ENCODE results near the gene CUBN. TPM values are rescaled to one million over a fixed set of nuclear protein-coding genes. Genes with fewer than 3 reads are reported as not detected.

The CUBN gene
- polyA plus RNA-seq, 1 experiment, result 0.76 TPM

DNA sequence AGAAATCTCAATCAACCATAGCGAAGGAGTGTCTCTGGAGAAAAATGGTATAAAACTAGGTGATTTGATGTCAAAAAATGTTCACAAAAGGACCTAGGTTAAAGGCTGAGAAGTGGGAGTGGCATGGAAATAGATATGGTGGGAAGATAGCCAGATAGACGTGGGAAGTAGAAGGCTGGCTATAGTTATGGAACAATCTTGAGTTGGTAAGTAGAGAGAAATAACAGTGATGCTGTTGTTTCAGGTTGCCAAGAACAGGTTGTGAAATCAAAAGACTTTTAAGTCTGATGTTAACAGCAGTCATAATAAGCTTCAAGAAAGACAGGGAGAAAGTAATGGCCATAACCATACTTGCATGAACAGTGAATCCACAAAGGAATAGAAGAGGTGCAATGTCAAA is 206.3 kb downstream of the CUBN start:
- H3K9me3 ChIP-seq (ENCODE audit: control insufficient read depth, insufficient read depth, low read length), result no peaks in the 10 kb centered on the region
- POLR2A ChIA-PET, result no interaction called here
- no peaks in the 10 kb centered on the region for H3K27me3 ChIP-seq (ENCODE audit: control insufficient read depth, insufficient read depth, low read length)
- H3K27ac ChIP-seq (ENCODE audit: low read depth, low read length), result no peak overlapping the region
- CTCF ChIA-PET, result no interaction called here
- TF ChIP-seq, protein P1, sequence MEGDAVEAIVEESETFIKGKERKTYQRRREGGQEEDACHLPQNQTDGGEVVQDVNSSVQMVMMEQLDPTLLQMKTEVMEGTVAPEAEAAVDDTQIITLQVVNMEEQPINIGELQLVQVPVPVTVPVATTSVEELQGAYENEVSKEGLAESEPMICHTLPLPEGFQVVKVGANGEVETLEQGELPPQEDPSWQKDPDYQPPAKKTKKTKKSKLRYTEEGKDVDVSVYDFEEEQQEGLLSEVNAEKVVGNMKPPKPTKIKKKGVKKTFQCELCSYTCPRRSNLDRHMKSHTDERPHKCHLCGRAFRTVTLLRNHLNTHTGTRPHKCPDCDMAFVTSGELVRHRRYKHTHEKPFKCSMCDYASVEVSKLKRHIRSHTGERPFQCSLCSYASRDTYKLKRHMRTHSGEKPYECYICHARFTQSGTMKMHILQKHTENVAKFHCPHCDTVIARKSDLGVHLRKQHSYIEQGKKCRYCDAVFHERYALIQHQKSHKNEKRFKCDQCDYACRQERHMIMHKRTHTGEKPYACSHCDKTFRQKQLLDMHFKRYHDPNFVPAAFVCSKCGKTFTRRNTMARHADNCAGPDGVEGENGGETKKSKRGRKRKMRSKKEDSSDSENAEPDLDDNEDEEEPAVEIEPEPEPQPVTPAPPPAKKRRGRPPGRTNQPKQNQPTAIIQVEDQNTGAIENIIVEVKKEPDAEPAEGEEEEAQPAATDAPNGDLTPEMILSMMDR (IDR thresholded peaks at IDR 0.05; ENCODE audit: low read depth, low read length), result no peak
- H3K4me3 ChIP-seq (ENCODE audit: low read depth, low read length), result no peak overlapping the region
- DNase-seq (ENCODE audit: low read depth, low spot score), result no peak

DNA sequence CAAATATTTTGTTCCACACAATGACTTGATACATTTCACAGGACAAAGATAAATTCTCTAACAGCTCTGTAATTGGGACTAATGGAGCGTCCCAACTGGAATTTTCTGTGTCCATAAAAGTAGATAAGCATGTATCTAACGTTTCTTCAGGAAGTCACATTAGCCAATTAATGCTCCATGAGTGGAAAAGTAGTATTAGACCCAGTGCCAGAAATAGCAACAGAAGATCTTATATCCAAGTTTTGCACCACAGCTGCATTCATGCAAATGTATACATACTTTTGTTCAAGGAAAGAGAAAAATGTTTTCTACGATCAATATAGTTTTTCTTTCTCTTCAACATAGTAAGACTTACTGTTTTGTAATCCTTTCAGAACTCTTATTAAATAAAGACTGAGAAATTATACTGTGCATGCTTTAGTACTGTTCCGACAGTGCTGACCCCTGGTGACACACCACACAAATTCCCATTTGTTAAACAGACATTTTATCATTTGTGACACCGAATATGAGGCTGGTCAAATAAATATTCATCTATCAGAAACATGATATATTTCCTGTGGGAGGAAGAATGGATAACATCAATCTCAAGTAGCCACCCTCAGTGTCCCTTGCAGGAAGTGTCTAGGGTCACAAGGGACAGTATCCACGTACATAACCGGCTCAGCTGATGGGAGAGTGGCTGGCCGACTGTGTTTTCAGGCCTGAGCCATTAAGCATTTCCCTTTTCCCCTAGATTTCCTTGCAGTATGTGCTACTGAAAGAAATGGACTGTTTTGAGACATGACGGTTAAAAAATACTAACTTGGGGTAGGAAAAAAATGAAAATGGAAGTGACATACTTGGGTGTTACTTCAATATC is 210.3 kb downstream of the CUBN start:
- H3K9me3 ChIP-seq (ENCODE audit: control insufficient read depth, insufficient read depth, low read length), result no peaks in the 10 kb centered on the region
- CTCF ChIA-PET, result interaction anchor here (0.6 kb wide), 1 partner anchor 66 kb away, joined by 4 read pairs; no protein-coding TSS in a partner anchor

DNA sequence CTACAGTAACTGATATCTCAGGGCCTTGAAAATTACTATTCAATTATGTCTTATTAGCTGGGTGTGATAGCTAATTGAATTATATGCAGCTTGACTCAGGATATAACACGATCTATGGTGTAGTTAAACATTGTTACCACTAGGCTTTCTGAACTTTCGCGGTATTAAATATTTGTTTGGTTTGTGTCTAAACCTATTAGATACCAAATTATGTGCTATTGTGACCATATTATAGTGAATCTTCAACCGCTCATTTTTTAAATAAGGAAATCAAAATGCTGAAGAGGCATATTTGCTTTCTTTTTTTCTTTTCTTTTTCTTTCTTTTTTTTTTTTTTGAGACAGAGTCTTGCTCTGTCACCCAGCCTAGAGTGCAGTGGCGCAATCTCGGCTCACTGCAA is 213.1 kb downstream of the CUBN start:
- Histone ChIP-seq H3K27ac (ENCODE audit: low read depth, low read length) (no peak overlapping the region), H3K27me3 (ENCODE audit: control insufficient read depth, insufficient read depth, low read length) (no peaks in the 10 kb centered on the region), H3K4me3 (ENCODE audit: low read depth, low read length) (no peak overlapping the region), H3K9me3 (ENCODE audit: control insufficient read depth, insufficient read depth, low read length) (no peaks in the 10 kb centered on the region)
- no peak for DNase-seq (ENCODE audit: low read depth, low spot score)
- TF ChIP-seq, protein P1 (IDR thresholded peaks at IDR 0.05; ENCODE audit: low read depth, low read length), result no peak
- ChIA-PET POLR2A (no interaction called here), CTCF (no interaction called here)

More for the DNA sequence above, 210.3 kb downstream of the CUBN start:
- H3K4me3 ChIP-seq (ENCODE audit: low read depth, low read length), result no peak overlapping the region
- POLR2A ChIA-PET, result no interaction called here
- no peak overlapping the region for H3K27ac ChIP-seq (ENCODE audit: low read depth, low read length)
- H3K27me3 ChIP-seq (ENCODE audit: control insufficient read depth, insufficient read depth, low read length), result no peaks in the 10 kb centered on the region
- DNase-seq (ENCODE audit: low read depth, low spot score), result no peak
- TF ChIP-seq, protein P1 (IDR thresholded peaks at IDR 0.05; ENCODE audit: low read depth, low read length), result no peak

DNA sequence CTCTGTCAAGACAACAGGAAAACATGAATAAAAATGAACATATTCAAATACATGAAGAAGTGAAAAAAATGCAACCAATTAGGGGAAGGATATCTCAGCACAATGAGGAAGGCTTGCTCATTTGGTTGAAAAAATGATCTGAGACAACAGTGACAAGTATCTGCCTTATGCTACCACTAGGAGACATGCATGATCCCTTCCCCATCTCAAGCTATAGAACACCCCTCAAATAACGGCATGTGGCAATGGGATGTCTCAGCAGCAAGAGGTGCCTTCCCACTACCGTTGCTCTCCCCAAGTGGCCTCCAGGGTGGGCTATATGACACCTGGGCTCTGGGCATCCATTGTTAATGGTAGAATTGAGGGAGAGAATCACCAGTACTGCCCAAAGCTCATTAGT is 214.3 kb downstream of the CUBN start:
- Histone ChIP-seq H3K27ac (ENCODE audit: low read depth, low read length) (no peak overlapping the region), H3K4me3 (ENCODE audit: low read depth, low read length) (no peak overlapping the region), H3K27me3 (ENCODE audit: control insufficient read depth, insufficient read depth, low read length) (no peaks in the 10 kb centered on the region), H3K9me3 (ENCODE audit: control insufficient read depth, insufficient read depth, low read length) (no peaks in the 10 kb centered on the region)
- DNase-seq (ENCODE audit: low read depth, low spot score), result no peak
- TF ChIP-seq, protein P1 (IDR thresholded peaks at IDR 0.05; ENCODE audit: low read depth, low read length), result 0 out of 2 replicates have a peak, but pooled peaks have one; percentile 1
- CTCF ChIA-PET, result no interaction called here
- POLR2A ChIA-PET, result no interaction called here

DNA sequence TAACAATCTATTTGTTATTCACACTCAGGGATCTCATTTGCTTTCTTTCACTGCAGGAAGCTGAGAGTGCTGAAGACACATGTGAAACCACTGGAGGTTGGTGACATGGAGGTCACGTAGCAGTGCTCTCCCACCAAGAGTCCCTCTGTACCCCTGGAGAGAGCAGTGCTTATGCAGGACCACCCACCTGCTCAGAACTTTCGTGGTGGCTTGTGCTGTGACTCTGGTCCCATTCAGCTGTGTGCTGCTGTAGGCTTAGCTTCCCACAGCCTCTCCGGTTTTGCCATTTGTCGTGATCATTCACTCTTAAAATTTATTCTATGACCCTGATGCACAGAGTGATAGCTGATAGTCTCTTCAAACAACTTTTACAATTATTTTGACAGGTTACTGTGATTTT is 216.3 kb downstream of the CUBN start:
- POLR2A ChIA-PET, result no interaction called here
- no peaks in the 10 kb centered on the region for H3K27me3 ChIP-seq (ENCODE audit: control insufficient read depth, insufficient read depth, low read length)
- CTCF ChIA-PET, result no interaction called here
- TF ChIP-seq, protein P1 (IDR thresholded peaks at IDR 0.05; ENCODE audit: low read depth, low read length), result no peak
- no peak for DNase-seq (ENCODE audit: low read depth, low spot score)
- H3K9me3 ChIP-seq (ENCODE audit: control insufficient read depth, insufficient read depth, low read length), result no peaks in the 10 kb centered on the region
- no peak overlapping the region for H3K4me3 ChIP-seq (ENCODE audit: low read depth, low read length)
- H3K27ac ChIP-seq (ENCODE audit: low read depth, low read length), result no peak overlapping the region
